Hematopoietic multipotent progenitor cell treated with erythropoietin and hydrocortisone succinate and interleukin-3 and kit ligand, for 17 days (in vitro differentiated cells): ENCODE measurements around the gene RRBP1.

ENCODE experiments used
- DNase-seq: peaks from one replicate; pipeline ENCODE4 v3.0.0-alpha.2; 2015; ENCODE audit warnings: low spot score

Gene RRBP1

DNA sequence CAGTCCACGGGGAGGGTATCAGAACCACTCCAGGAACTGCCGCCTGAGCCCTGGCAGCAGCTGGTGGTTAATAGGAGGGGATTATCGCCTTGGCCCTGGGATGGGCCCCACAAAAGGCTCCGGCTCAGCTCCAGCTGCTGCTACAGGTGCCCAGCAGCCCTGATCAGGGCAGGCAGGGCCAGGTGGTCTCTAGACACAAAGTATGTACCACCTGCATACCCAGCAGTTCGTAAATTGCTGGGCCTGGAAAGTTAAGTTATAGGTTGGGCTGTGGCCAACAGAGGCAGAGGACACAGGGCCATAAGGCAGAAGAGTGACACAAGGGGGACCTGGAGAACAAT is 35.1 kb downstream of the RRBP1 start:
- DNase-seq = no peak

- no peak for DNase-seq
Measured at GRCh38 chr20:17646209-17646960, 35.7 kb downstream of the RRBP1 start.

DNA sequence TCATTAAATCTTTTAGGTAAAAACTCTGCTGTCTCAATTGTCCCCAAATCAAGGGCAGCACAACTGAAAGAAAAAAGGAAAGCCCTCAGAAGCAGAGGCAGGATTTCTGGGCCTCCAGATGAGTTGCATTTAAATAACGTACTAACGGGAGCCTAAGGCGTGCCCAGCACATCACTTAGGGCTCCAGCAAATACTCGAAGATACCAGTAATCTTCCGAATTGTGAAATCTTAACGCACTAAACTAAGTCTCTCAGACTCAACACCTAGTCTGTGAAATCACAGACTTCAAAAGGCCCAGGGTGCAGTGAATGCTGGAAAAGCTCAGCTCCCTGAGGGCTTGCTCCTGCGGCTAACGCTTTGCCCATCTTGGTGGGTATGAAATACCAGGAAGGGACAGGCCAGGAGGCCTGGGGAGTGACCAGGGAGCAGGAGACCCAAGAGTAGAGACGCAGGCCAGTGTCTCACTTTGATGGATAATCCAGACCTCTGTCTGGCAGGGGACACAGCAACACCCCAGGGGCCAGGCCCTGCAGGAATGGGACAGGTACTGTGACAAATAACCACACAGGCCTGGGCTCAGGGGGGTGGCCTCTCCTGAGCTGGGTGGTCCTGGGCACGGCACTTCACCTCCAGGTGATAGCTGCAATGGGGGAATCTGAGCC is 36.4 kb downstream of the RRBP1 start:
- DNase-seq = no peak

DNA sequence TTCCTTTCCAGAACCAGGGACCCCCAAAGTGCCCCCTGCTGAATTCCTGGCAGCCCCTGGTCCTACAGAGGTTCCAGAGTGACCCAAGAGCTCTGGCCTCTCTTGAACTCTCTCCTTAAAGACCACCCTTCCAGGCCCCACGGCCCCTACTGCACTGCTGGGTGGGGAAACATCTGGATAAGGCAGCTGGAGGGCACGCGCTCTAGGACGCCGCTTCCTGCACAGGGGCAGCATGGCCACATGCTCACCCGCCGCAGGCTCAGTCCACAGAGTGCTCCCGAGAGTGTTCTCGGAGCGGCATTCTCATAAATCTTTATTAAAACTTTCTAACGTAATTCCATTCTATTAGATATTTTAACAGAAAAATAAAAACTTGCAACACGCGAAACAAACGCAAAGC is 37.0 kb downstream of the RRBP1 start:
- DNase-seq = no peak

- no peak for DNase-seq
Measured at GRCh38 chr20:17644451-17644850, 37.6 kb downstream of the RRBP1 start.

- no peak for DNase-seq
Measured at GRCh38 chr20:17643531-17644188, 38.4 kb downstream of the RRBP1 start.

GRCh38 chr20:17642404-17643269 is 39.4 kb downstream of the RRBP1 start:
- no peak for DNase-seq

DNA sequence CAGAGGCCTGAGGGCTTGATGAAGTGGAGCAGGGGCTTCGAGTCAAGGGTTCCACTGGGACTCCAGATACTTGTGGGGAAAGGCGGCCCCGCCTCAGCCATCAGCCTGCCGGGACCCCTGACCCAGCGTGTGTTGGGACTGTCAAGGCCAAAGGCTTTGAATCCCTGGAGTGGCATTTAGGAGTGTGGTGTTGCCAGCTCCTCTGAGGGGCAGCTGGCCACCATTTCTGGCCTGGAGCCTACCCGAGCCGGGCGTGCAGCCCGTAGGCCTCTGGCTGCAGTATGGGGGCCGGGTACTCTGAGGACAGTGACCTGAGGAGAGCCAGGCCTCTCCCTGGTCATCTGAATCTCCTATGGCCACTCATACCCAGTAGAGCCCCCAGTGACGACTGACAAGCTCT is 40.0 kb downstream of the RRBP1 start:
- no peak for DNase-seq

DNA sequence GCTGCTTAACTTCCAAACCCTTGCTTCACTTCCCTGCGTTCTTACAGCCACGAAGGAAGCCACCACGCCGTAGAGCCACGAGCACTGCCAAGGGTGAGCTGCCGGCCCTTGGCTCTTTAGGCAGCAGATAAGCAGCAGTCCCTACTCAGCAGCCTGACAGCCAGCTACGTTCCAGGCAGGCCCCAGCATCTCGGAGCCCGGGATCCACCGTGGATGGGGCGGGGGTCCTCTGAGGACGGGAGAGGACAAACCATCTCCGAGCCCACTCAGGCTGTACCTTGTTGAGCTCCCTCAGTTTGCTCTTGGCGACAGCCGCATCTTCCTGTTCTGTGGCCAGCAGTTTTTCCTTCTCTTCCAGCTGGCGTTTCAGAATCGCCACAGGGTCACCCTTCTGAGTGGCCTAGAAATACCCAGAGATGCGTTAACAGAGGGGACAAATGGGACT is 40.5 kb downstream of the RRBP1 start:
- no peak for DNase-seq

GRCh38 chr20:17640875-17641378 is 41.1 kb downstream of the RRBP1 start:
- DNase-seq = no peak

DNA sequence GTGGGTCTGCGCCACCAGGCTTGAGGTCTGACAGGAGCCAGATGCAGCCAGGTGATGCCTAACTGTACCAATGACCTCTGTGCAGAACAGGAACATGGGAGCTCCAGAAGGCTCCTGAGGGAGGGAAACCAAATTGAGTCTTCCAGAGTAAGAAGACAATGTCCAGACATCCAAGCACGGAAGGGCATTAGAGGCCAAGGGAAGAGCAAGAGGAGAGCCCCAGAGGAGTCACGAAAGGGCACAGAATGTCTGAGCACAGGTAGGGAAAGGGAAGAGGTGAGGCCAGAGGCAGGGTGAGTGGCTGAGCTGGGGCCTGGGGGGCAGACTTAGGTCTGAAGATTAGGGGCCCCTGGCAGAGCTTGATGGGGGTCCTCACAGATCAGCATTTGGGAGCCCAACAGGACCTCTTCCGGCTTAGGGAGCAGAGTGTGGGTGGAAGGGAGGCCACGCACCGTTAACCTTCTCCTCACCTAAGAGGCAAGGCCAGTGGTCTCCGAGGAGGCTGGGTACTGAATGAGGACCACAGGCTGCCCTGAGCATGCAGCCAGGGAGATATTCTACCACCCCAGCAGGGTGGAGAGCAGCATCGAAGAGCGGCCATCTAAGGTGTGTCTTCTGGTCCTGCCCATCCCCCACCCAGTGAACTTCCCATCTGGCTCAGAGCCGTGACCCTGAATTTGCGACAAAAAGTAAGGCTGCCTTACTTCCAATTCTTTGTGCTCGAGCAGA is 41.7 kb downstream of the RRBP1 start:
- no peak for DNase-seq

- no peak for DNase-seq
Measured at GRCh38 chr20:17638835-17639407, 43.1 kb downstream of the RRBP1 start.

- no peak for DNase-seq
Measured at GRCh38 chr20:17637985-17638640, 43.9 kb downstream of the RRBP1 start.

- no peak for DNase-seq
Measured at GRCh38 chr20:17637413-17637780, 44.6 kb downstream of the RRBP1 start.

- DNase-seq = no peak
Measured at GRCh38 chr20:17636523-17637412, 45.3 kb downstream of the RRBP1 start.

GRCh38 chr20:17635332-17636244 is 46.5 kb downstream of the RRBP1 start:
- DNase-seq = no peak

DNA sequence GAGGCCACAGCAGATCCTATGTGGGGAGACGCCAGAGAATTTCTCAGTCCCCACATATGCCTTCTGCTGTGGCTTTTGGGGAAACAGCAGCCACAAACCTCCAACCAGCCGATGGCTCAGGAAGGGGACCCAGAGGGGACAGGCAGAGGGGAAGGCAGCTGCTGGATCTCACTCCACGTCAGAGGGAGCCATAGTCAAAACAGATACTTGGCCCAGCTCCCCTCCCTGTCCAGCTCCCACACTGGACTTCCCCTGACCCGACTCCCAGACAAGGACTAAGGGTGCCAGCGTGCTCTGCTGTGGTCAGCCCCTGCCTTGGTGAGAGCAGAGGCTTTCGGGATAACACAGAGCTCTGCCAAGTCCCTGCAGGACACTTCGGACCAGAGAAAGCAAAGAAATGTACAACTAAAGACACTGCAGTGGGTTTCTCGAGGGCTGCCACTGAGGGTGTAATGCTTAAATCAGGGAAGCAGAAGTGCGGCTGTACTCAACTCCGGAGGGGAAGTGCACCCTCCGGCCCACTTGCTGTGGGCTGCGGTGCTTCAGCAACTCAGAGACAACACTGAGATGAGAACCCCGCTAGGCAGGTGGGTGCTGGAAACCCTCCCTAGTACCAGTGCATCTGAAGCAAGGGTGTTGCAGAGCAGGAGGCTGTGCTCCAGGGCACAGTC is 47.2 kb downstream of the RRBP1 start:
- DNase-seq = no peak
